ENCODE results near the gene CARS1.

DNA sequence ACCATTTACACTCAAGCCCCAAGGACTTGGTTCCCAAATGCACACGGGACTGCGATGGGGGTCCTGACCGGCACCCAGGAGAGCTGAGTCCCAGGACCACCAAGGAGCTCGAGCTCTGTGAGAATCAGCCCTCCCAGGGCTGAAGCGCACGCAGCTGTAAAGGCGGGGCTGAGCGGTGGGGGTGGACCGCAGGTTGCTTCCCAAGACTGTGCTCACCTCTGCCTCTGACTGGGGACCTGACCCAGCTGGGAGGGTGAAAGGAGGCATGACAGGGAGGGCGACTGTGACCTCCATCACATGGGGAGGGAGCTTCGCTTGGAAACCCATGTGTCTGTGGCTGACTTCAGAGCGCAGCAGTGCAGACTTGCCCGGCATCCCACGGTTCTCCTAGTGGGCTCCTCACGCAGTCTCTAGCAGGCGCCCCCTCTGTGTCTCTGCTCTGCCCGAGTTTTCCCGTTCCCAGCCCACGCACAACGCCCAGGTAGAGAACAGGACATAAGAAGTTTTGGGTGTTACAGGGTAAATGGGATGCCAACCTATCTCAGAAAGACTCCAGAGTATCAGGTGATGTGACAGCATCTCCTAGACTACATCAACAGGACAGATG lies 49.7 kb downstream of the CARS1 start:
- TF ChIP-seq, protein P1, sequence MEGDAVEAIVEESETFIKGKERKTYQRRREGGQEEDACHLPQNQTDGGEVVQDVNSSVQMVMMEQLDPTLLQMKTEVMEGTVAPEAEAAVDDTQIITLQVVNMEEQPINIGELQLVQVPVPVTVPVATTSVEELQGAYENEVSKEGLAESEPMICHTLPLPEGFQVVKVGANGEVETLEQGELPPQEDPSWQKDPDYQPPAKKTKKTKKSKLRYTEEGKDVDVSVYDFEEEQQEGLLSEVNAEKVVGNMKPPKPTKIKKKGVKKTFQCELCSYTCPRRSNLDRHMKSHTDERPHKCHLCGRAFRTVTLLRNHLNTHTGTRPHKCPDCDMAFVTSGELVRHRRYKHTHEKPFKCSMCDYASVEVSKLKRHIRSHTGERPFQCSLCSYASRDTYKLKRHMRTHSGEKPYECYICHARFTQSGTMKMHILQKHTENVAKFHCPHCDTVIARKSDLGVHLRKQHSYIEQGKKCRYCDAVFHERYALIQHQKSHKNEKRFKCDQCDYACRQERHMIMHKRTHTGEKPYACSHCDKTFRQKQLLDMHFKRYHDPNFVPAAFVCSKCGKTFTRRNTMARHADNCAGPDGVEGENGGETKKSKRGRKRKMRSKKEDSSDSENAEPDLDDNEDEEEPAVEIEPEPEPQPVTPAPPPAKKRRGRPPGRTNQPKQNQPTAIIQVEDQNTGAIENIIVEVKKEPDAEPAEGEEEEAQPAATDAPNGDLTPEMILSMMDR (IDR thresholded peaks at IDR 0.05), result no peak
- TF ChIP-seq EZH2 (IDR thresholded peaks at IDR 0.05; ENCODE audit: borderline replicate concordance, insufficient read depth, low read depth, low read length, poor library complexity, severe bottlenecking), result no peak

All from B cell (primary cell).